ENCODE measurements around the gene OGT.

GRCh38 chrX:71563921-71564320 lies 31.0 kb downstream of the OGT start:
- TF ChIP-seq POLR2AphosphoS2 (conservative IDR thresholded peaks at IDR 0.05; ENCODE audit: low read length) (no peak), CTCF (IDR thresholded peaks at IDR 0.05) (no peak), EP300 (IDR thresholded peaks at IDR 0.05) (no peak), ELK1 (IDR thresholded peaks at IDR 0.05; ENCODE audit: low read depth, low read length) (no peak), ZNF302 (CRISPR knock-in tag; IDR thresholded peaks at IDR 0.05) (no peak)

Data from A549 (cell line).